Mammary epithelial cell (primary cell): ENCODE data around the gene GBP1.

Source experiments
- CTCF ChIP-seq, 2 donors: IDR thresholded peaks in 1 of 2; conservative IDR thresholded peaks in 1 of 2; 2 replicates each; pipeline ENCODE4 v1.5.1; 2011 to 2012; ENCODE audit warnings: inconsistent platforms in 2 of 2, low read length in 2 of 2, mild to moderate bottlenecking in 2 of 2, control low read depth in 1 of 2, low read depth in 1 of 2; ENCODE audit not compliant: insufficient read depth in 1 of 2; ENCODE audit errors: extremely low read depth in 1 of 2
- EZH2 ChIP-seq: IDR thresholded peaks from 2 replicates; pipeline ENCODE4 v1.6.1; 2012; ENCODE audit warnings: low read length, inconsistent platforms, borderline replicate concordance

- TF ChIP-seq CTCF (conservative IDR thresholded peaks at IDR 0.05 in 1 of 2, IDR thresholded peaks at IDR 0.05 in 1 of 2; ENCODE audit: extremely low read depth in 1 of 2, insufficient read depth in 1 of 2, low read depth in 1 of 2, low read length in 2 of 2) (no peak), EZH2 (no peak)
Observed at GRCh38 chr1:89064632-89065031, 376 bp downstream of the GBP1 start.
